Choroid plexus epithelial cell (primary cell): Measurements from ENCODE around the gene RAPGEF3.

ENCODE experiments used
- DNase-seq: peaks from one replicate; pipeline ENCODE4 v3.0.0-alpha.2; 2010; ENCODE audit warnings: low read depth
- H3K4me3 ChIP-seq: 2 replicates; pipeline ENCODE4 v1.5.1; 2011; ENCODE audit warnings: low read depth, mild to moderate bottlenecking, control low read depth, low read length, moderate library complexity
- TF ChIP-seq, protein P1 (sequence below): conservative IDR thresholded peaks from 2 replicates; pipeline ENCODE4 v1.5.1; 2011; ENCODE audit warnings: low read depth, mild to moderate bottlenecking, control low read depth, inconsistent platforms, low read length, moderate library complexity

RAPGEF3 gene

DNA sequence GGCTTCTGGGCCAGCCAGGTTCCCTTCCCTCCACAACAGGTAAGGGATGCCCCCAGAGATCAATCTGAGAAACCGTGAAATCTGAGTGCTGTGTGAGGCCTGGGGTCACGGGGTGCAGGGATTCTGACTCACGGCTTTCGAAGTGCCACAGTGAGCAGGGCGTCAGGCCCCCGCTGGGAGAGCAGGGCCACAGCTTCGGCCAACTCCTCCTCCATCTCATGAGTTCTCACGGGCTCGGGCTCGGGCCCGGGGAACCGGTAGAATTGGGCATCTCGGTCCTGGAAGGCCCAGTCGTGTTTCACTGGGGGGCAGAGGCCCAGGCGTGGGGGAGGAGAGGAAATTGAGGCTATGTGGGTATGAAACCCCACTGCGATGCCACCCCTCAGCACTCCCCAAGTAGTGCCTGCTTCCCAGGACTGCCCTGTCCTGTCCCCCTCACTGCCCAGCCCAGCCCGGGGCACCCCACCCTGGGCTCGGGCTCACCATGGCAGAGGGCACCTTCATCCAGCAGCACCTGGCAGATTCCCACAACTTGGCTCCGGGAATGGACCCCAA, 7.7 kb downstream of the RAPGEF3 start:
- DNase-seq = no peak
- TF ChIP-seq, protein P1, sequence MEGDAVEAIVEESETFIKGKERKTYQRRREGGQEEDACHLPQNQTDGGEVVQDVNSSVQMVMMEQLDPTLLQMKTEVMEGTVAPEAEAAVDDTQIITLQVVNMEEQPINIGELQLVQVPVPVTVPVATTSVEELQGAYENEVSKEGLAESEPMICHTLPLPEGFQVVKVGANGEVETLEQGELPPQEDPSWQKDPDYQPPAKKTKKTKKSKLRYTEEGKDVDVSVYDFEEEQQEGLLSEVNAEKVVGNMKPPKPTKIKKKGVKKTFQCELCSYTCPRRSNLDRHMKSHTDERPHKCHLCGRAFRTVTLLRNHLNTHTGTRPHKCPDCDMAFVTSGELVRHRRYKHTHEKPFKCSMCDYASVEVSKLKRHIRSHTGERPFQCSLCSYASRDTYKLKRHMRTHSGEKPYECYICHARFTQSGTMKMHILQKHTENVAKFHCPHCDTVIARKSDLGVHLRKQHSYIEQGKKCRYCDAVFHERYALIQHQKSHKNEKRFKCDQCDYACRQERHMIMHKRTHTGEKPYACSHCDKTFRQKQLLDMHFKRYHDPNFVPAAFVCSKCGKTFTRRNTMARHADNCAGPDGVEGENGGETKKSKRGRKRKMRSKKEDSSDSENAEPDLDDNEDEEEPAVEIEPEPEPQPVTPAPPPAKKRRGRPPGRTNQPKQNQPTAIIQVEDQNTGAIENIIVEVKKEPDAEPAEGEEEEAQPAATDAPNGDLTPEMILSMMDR = no peak
- H3K4me3 ChIP-seq = no peak overlapping the region

DNA sequence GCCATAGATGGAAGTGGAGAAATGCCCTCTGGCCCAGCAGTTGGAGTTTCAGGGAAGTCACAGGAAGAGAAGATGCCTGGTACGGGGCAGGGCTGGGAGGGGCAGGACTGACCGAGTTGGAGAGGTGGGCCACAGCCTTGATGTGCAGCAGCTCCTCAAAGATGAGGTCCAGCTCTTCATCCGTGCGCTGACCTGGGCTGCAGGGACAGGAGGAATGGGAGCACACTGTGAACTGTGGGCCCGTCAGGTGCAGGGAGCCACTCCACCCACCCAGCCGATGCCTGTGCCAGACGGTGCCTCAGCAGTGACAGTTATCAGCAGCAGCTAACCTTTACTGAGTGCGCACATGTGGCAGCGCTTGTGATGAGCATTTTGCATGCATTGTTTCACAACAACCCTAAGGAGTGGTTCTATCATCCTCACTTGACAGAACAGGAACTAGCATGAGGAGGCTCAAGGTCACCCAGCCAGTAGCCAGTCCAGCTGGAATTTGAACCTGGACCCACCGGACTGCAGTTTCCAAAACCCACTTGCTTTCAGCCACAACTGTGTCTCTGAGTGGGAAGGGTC, 8.4 kb downstream of the RAPGEF3 start:
- TF ChIP-seq, protein P1 = no peak
- no peak for DNase-seq
- H3K4me3 ChIP-seq = no peak overlapping the region

DNA sequence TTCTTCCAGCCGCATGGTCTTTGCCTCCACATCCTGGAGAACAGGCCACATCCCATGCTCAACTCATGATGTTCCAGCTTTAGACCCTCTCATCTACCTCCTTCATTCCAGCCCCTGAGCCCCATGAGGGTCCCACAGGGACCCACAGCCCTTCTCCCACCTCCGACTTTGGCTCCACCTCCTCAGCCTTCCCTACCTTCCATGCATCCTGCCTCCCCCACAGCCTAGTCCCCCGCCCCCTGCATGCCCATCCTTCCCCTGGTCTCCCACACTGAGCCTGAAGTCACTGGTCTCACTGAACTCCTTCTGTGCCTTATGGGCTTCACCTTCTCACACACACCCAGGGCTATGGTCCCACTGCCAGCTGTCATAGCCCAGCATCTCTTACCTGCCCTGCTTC, 9.8 kb downstream of the RAPGEF3 start:
- TF ChIP-seq, protein P1 = no peak
- DNase-seq = no peak
- no peak overlapping the region for H3K4me3 ChIP-seq

DNA sequence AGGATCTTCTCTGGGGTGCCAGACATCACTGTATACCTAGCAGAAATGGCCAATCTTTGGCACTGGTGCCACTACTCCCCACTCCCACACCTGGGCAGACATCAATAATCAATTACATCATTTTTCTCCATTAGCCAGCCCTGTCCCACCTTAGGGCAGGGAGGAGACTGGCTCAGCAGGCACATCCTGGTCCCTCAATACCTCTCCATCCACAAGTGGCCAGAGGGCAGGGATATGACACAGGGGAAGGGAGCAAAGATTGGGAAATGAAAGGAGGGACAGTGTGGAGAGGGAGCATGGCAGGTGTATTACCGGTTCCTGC, 10.2 kb downstream of the RAPGEF3 start:
- no peak for DNase-seq
- H3K4me3 ChIP-seq = no peak overlapping the region
- TF ChIP-seq, protein P1 = no peak

DNA sequence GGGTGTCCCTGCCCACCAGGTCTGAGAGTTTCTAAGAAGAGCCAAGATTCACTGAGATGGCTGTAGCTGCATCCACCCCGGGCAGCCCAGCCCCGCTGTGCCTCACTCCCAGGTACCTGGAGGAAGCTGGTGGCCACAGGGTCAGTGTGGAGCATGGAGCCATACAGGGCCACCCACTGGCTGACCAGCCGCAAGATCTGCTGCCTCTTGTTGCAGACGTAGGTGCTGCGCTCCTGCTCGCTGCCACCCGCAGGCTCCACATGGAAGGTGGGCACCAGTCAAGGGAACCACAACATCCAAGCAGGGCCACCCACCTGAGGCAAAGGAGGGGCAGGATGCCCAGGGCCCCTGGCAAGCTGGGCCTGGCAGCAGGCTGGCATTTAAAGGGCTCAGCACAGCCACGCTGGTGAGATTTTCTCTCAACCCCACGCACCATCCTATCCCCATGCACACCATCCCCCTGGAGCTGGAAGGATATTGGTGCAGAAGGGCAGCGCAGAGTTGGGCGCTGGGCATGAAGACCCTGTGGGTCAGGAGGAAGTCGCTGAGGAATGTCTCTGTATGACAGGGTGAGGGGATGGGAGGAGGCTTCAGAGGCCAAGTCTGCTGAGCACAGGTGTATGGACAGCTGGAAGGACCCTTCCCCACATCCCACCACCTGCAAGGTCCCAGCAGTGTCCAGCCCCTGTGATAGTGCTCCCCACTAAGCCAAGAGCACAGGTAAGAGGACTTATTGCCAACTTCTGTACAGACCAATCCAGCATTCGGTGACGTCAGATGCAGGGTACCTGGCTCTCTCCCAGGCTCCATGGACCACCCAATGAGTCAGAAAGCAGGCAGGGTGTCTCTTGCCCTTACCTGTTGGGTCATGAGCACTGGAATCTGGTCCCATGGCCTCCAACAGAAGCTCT, 10.8 kb downstream of the RAPGEF3 start:
- DNase-seq = no peak
- TF ChIP-seq, protein P1 = no peak
- H3K4me3 ChIP-seq = no peak overlapping the region

DNA sequence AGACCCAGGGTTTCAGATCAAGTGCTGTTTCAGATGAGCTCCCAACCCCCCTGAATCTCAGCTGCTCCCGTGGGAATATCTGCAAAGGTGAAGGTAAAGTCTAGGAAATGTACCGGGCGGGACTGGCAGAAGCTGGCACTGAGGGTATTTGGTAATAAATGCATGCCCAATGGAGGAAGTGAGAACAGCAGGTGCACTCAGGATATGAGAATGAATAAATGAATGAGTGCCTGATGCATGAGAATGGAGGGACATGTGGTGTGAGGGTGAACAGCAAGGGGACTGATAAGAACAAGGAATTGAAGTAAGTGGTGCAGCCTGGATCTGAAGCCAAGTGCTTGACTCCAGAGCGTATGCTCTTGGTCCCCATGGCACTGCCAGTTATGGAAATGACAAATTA, 11.6 kb downstream of the RAPGEF3 start:
- no peak overlapping the region for H3K4me3 ChIP-seq
- TF ChIP-seq, protein P1 = no peak
- DNase-seq = no peak

DNA sequence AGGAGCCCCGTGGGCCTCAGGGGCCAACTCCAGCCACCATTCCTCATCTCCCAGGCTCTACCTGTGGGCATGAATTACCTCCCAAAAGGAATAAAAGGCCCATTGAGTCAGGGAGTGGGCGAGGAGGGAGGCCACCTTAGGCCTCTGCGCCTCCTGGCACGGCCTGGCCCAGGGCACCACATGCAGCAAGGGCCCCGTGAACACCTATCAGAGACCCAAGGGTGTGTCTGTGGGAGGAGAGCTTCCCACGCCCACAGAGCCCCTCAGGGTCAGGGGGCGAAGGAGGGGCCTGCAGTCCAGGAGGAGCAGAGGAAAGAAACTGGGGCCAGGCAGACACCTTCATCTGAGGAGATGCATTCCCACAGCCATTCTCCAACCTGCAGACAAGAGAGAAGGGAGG, 12.2 kb downstream of the RAPGEF3 start:
- DNase-seq = no peak
- H3K4me3 ChIP-seq = no peak overlapping the region
- TF ChIP-seq, protein P1 = no peak
